ENCODE results near the gene MOB2. TPM values are rescaled to one million over a fixed set of nuclear protein-coding genes. Genes with fewer than 3 reads are reported as not detected.

MOB2 gene
- total RNA-seq (2021), result 22.7 and 24.2 TPM in 2 replicates
- long read RNA-seq, partial matches to known transcripts, result 41 of 46 reads
- long read RNA-seq, other reads (novel, unspliced or antisense), result 4 of 46 reads

DNA sequence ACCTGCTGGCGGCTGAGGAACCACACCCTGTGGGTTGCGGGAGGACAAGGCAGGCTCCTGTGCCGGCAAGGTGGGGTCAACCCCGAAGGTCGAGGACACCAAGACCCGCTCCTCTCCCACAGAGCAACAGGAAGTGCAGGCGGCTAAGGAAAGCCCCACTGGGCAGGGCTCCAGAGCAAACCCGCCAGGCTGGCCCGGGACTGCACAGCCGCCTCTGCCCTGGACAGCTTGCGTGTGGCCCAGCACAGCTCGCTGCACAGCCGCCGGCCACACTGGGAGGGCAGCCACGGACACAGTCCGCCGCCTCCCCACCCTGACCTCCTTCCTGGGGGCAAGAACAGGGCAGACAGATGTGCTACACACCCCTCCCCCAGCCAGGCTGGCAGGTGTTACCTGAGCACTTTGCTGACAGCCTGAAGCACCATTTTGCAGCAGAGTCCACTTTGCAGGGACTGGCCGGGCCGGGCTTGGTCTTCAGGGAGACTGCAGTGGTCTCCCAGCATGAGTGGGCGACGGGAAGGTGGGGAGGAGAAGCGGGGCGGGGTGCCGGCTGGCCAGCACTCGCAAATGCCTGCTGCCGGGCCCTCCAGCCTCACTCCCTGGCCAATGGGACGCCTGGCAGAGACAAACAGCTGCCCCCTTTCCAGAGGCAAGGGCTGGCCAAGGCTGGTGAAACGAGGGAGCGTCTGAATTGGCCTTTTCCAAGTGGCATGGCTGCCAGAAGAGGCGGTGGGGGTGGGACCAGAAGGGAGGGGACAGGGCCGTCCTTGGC lies at the start of gene MOB2:
Gene MOB2 (minus strand): TSS at position 726 of the 772 bp plus-strand sequence. CDS start 223 bp downstream, at position 503.
- Histone ChIP-seq H4K20me1 (ENCODE audit: control insufficient read depth, insufficient read depth, insufficient read length) (no peaks in the 10 kb centered on the region), H3T11ph (ENCODE audit: low read length) (no peak within 1 kb of the TSS), H2BK5ac (ENCODE audit: insufficient read length, low read length) (no peak within 1 kb of the TSS), H4K91ac (ENCODE audit: insufficient read length, low read depth, low read length) (no peak within 1 kb of the TSS), H3K4ac (ENCODE audit: low read depth, low read length) (no peak within 1 kb of the TSS), H3K27me3 (ENCODE audit: insufficient read depth, low read length) (no peaks in the 10 kb centered on the region), H3K18ac (ENCODE audit: insufficient read length, low read depth, low read length) (no peak within 1 kb of the TSS), H2AK5ac (ENCODE audit: insufficient read length, low read length) (no peak within 1 kb of the TSS), H3K23me2 (ENCODE audit: insufficient read length, low read depth, low read length, poor library complexity, severe bottlenecking) (no peaks in the 10 kb centered on the region), H3K79me2 (ENCODE audit: insufficient read depth, low read length) (peaks cover 3% of the 10 kb centered on the region; the same call in 1 of the 2 replicates), H3K23ac (ENCODE audit: insufficient read length, low read depth, low read length) (no peak within 1 kb of the TSS), H2BK120ac (ENCODE audit: low read depth, low read length, poor library complexity, severe bottlenecking) (no peak within 1 kb of the TSS), H4K8ac (replicated peaks; ENCODE audit: insufficient read length, low read depth, low read length) (no peak within 1 kb of the TSS), H3K79me1 (ENCODE audit: insufficient read depth, low read depth, low read length, poor library complexity, severe bottlenecking) (peaks cover 3% of the 10 kb centered on the region), H3K4me2 (ENCODE audit: insufficient read depth, insufficient read length, low read length) (no peak within 1 kb of the TSS), H2BK12ac (ENCODE audit: insufficient read length, low read depth, low read length) (no peak within 1 kb of the TSS), H3K56ac (ENCODE audit: insufficient read length, low read depth, low read length) (no peak within 1 kb of the TSS), H4K5ac (ENCODE audit: insufficient read length, low read depth, low read length) (no peak within 1 kb of the TSS), H3K14ac (ENCODE audit: insufficient read depth, low read length) (no peak within 1 kb of the TSS; the same call in 1 of the 2 replicates), H3K4me1 (ENCODE audit: insufficient read depth, low read length) (no peaks in the 10 kb centered on the region), H3K27ac (ENCODE audit: insufficient read length, low read depth, low read length) (no peak within 1 kb of the TSS), H2AFZ (ENCODE audit: low read length) (no peak within 1 kb of the TSS), H2BK15ac (ENCODE audit: low read depth, low read length) (no peak within 1 kb of the TSS), H2BK20ac (ENCODE audit: low read depth, low read length, poor library complexity, severe bottlenecking) (no peak within 1 kb of the TSS), H3K9ac (ENCODE audit: extremely low read depth, insufficient read length, low read length) (no peak within 1 kb of the TSS), H3K9me3 (ENCODE audit: control insufficient read depth, low read depth, low read length) (no peaks in the 10 kb centered on the region)
- H3K4me1 Mint-ChIP-seq, result peaks cover 0 to 5% of the 10 kb centered on the region in 2 experiments; a peak in 1 of 4 replicates
- no peaks in the 10 kb centered on the region for H3K36me3 Mint-ChIP-seq (ENCODE audit: insufficient read depth in 1 of 3, low read depth in 3 of 3)
- DNase-seq, result no peak
- H3K9me3 Mint-ChIP-seq, result no peaks in the 10 kb centered on the region
- WGBS (ENCODE audit: extremely low coverage, insufficient read length, low lambda C conversion rate), result no CpG with 5 or more reads among the region's 31 CpGs
- H3K27ac Mint-ChIP-seq, result no peak within 1 kb of the TSS
- TF ChIP-seq, protein P1, sequence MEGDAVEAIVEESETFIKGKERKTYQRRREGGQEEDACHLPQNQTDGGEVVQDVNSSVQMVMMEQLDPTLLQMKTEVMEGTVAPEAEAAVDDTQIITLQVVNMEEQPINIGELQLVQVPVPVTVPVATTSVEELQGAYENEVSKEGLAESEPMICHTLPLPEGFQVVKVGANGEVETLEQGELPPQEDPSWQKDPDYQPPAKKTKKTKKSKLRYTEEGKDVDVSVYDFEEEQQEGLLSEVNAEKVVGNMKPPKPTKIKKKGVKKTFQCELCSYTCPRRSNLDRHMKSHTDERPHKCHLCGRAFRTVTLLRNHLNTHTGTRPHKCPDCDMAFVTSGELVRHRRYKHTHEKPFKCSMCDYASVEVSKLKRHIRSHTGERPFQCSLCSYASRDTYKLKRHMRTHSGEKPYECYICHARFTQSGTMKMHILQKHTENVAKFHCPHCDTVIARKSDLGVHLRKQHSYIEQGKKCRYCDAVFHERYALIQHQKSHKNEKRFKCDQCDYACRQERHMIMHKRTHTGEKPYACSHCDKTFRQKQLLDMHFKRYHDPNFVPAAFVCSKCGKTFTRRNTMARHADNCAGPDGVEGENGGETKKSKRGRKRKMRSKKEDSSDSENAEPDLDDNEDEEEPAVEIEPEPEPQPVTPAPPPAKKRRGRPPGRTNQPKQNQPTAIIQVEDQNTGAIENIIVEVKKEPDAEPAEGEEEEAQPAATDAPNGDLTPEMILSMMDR (conservative IDR thresholded peaks at IDR 0.05), result no peak
- no peaks in the 10 kb centered on the region for H3K27me3 Mint-ChIP-seq (ENCODE audit: low read depth)
- H3K4me3 Mint-ChIP-seq, result no peak within 1 kb of the TSS
